Subcutaneous abdominal adipose tissue (tissue), 5 donors: Measurements from ENCODE around the gene DYDC1.

Experiments used
- H3K27ac ChIP-seq: one replicate; pipeline ENCODE4 v1.7.0; 2013; ENCODE audit warnings: low read depth, mild to moderate bottlenecking, inconsistent platforms, low read length, moderate library complexity
- H3K27me3 ChIP-seq, 5 donors: one replicate each; pipeline ENCODE4 v1.7.0; 2013; ENCODE audit warnings: low read length in 5 of 5, inconsistent platforms in 1 of 5; ENCODE audit not compliant: control insufficient read depth in 5 of 5, insufficient read depth in 4 of 5
- H3K36me3 ChIP-seq, 5 donors: one replicate each; pipeline ENCODE4 v1.7.0; 2013; ENCODE audit warnings: low read length in 5 of 5; ENCODE audit not compliant: control insufficient read depth in 5 of 5, insufficient read depth in 5 of 5
- H3K4me1 ChIP-seq, 5 donors: one replicate each; pipeline ENCODE4 v1.7.0; 2013; ENCODE audit warnings: low read length in 5 of 5, mild to moderate bottlenecking in 3 of 5, moderate library complexity in 1 of 5; ENCODE audit not compliant: control insufficient read depth in 5 of 5, insufficient read depth in 5 of 5
- H3K4me3 ChIP-seq, 5 donors: one replicate each; pipeline ENCODE4 v1.7.0; 2013; ENCODE audit warnings: low read length in 5 of 5, low read depth in 1 of 5
- H3K9ac ChIP-seq, 5 donors: one replicate each; pipeline ENCODE4 v1.7.0; 2013; ENCODE audit warnings: low read length in 5 of 5, mild to moderate bottlenecking in 4 of 5, moderate library complexity in 3 of 5
- H3K9me3 ChIP-seq, 5 donors: one replicate each; pipeline ENCODE4 v1.7.0; 2013; ENCODE audit warnings: low read length in 5 of 5; ENCODE audit not compliant: control insufficient read depth in 5 of 5
- donor health status: healthy.
- donor health status: healthy.
- donor health status: healthy.
- donor health status: healthy.
- donor health status: healthy.

Gene DYDC1

GRCh38 chr10:80351220-80351619 is 5.3 kb downstream of the DYDC1 start:
- no peaks in the 10 kb centered on the region for H3K36me3 ChIP-seq
- peaks cover 2 to 4% (median 3%) of the 10 kb centered on the region in 5 donors for H3K27me3 ChIP-seq
- H3K27ac ChIP-seq, result no peak overlapping the region
- no peak overlapping the region for H3K9ac ChIP-seq
- peaks cover 0 to 2% (median under 1%) of the 10 kb centered on the region in 5 donors for H3K4me1 ChIP-seq
- H3K4me3 ChIP-seq, result no peak overlapping the region
- H3K9me3 ChIP-seq, result no peaks in the 10 kb centered on the region

- H3K36me3 ChIP-seq, result no peaks in the 10 kb centered on the region
- no peaks in the 10 kb centered on the region for H3K9me3 ChIP-seq
- no peak overlapping the region for H3K4me3 ChIP-seq
- H3K4me1 ChIP-seq, result no peaks in the 10 kb centered on the region
- H3K27me3 ChIP-seq, result peaks cover 0 to 3% (median 0%) of the 10 kb centered on the region in 5 donors
- H3K27ac ChIP-seq, result no peak overlapping the region
- H3K9ac ChIP-seq, result no peak overlapping the region
These were observed 6.3 kb downstream of the DYDC1 start for GRCh38 chr10:80350251-80350650.

GRCh38 chr10:80344912-80345311 is 11.6 kb downstream of the DYDC1 start:
- Histone ChIP-seq H3K4me1 (no peaks in the 10 kb centered on the region), H3K9me3 (no peaks in the 10 kb centered on the region), H3K36me3 (no peaks in the 10 kb centered on the region), H3K4me3 (no peak overlapping the region), H3K27ac (no peak overlapping the region), H3K9ac (no peak overlapping the region), H3K27me3 (no peaks in the 10 kb centered on the region)

GRCh38 chr10:80344276-80344675 is 12.3 kb downstream of the DYDC1 start:
- no peaks in the 10 kb centered on the region for H3K9me3 ChIP-seq
- no peak overlapping the region for H3K9ac ChIP-seq
- H3K4me1 ChIP-seq, result no peaks in the 10 kb centered on the region
- no peaks in the 10 kb centered on the region for H3K36me3 ChIP-seq
- H3K27me3 ChIP-seq, result no peaks in the 10 kb centered on the region
- no peak overlapping the region for H3K27ac ChIP-seq
- H3K4me3 ChIP-seq, result no peak overlapping the region

- Histone ChIP-seq H3K36me3 (no peaks in the 10 kb centered on the region), H3K4me3 (no peak overlapping the region), H3K27ac (no peak overlapping the region), H3K27me3 (no peaks in the 10 kb centered on the region), H3K9me3 (no peaks in the 10 kb centered on the region), H3K4me1 (no peaks in the 10 kb centered on the region), H3K9ac (no peak overlapping the region)
These were observed 22.6 kb downstream of the DYDC1 start for GRCh38 chr10:80333983-80334382.

GRCh38 chr10:80324891-80325364 is 31.6 kb downstream of the DYDC1 start:
- no peak overlapping the region for H3K9ac ChIP-seq
- no peak overlapping the region for H3K27ac ChIP-seq
- H3K9me3 ChIP-seq, result no peaks in the 10 kb centered on the region
- peaks cover 0 to 7% (median 2%) of the 10 kb centered on the region in 5 donors for H3K27me3 ChIP-seq
- H3K4me3 ChIP-seq, result no peak overlapping the region
- no peaks in the 10 kb centered on the region for H3K36me3 ChIP-seq
- no peaks in the 10 kb centered on the region for H3K4me1 ChIP-seq

GRCh38 chr10:80324086-80324485 is 32.5 kb downstream of the DYDC1 start:
- Histone ChIP-seq H3K27ac (no peak overlapping the region), H3K9ac (no peak overlapping the region), H3K36me3 (no peaks in the 10 kb centered on the region), H3K27me3 (peaks cover 0 to 7% (median 2%) of the 10 kb centered on the region in 5 donors), H3K4me1 (no peaks in the 10 kb centered on the region), H3K4me3 (no peak overlapping the region), H3K9me3 (no peaks in the 10 kb centered on the region)

GRCh38 chr10:80323311-80323710 is 33.2 kb downstream of the DYDC1 start:
- Histone ChIP-seq H3K27me3 (peaks cover 0 to 7% (median 0%) of the 10 kb centered on the region in 5 donors), H3K4me1 (no peaks in the 10 kb centered on the region), H3K4me3 (no peak overlapping the region), H3K9me3 (no peaks in the 10 kb centered on the region), H3K27ac (no peak overlapping the region), H3K36me3 (no peaks in the 10 kb centered on the region), H3K9ac (no peak overlapping the region)

GRCh38 chr10:80322711-80323110 is 33.8 kb downstream of the DYDC1 start:
- Histone ChIP-seq H3K36me3 (no peaks in the 10 kb centered on the region), H3K9me3 (no peaks in the 10 kb centered on the region), H3K9ac (no peak overlapping the region), H3K4me1 (no peaks in the 10 kb centered on the region), H3K27ac (no peak overlapping the region), H3K27me3 (peaks cover 0 to 7% (median 0%) of the 10 kb centered on the region in 5 donors), H3K4me3 (no peak overlapping the region)

GRCh38 chr10:80322158-80322557 is 34.4 kb downstream of the DYDC1 start:
- H3K9ac ChIP-seq, result no peak overlapping the region
- H3K27ac ChIP-seq, result no peak overlapping the region
- no peak overlapping the region for H3K4me3 ChIP-seq
- H3K9me3 ChIP-seq, result no peaks in the 10 kb centered on the region
- peaks cover 0 to 3% (median 0%) of the 10 kb centered on the region in 5 donors for H3K27me3 ChIP-seq
- no peaks in the 10 kb centered on the region for H3K4me1 ChIP-seq
- H3K36me3 ChIP-seq, result no peaks in the 10 kb centered on the region

- no peaks in the 10 kb centered on the region for H3K36me3 ChIP-seq
- no peaks in the 10 kb centered on the region for H3K9me3 ChIP-seq
- H3K27ac ChIP-seq, result no peak overlapping the region
- no peak overlapping the region for H3K9ac ChIP-seq
- H3K4me3 ChIP-seq, result no peak overlapping the region
- peaks cover 0 to 2% (median 0%) of the 10 kb centered on the region in 5 donors for H3K27me3 ChIP-seq
- H3K4me1 ChIP-seq, result no peaks in the 10 kb centered on the region
These were observed 35.4 kb downstream of the DYDC1 start for GRCh38 chr10:80321183-80321582.
